Chondrocyte (in vitro differentiated cells): ENCODE measurements around the gene ALPK1. TPM values are rescaled to one million over a fixed set of nuclear protein-coding genes. Genes with fewer than 3 reads are reported as not detected.
A peak's percentile ranks its signal among the peaks of the same experiment; 100 is the strongest.

Source experiments
- DNase-seq: peaks from one replicate; pipeline ENCODE4 v3.0.0; 2021; ENCODE audit warnings: mixed read lengths, low spot score
- H3K27ac Mint-ChIP-seq: one replicate; pipeline ENCODE4 v1.8.0; 2021; ENCODE audit warnings: mild to moderate bottlenecking, moderate library complexity, mixed read lengths; ENCODE audit not compliant: unreplicated experiment
- H3K27me3 Mint-ChIP-seq: 2 replicates; pipeline ENCODE4 v1.8.0; 2021; ENCODE audit warnings: low read depth, mixed read lengths
- H3K36me3 Mint-ChIP-seq: 2 replicates; pipeline ENCODE4 v1.8.0; 2021; ENCODE audit warnings: low read depth, mixed read lengths
- H3K4me1 Mint-ChIP-seq: 2 replicates; pipeline ENCODE4 v1.8.0; 2021; ENCODE audit warnings: low read depth, mild to moderate bottlenecking, mixed read lengths
- H3K4me3 Mint-ChIP-seq: one replicate; pipeline ENCODE4 v1.8.0; 2021; ENCODE audit warnings: mild to moderate bottlenecking, moderate library complexity, mixed read lengths; ENCODE audit not compliant: unreplicated experiment
- H3K9me3 Mint-ChIP-seq: 2 replicates; pipeline ENCODE4 v1.8.0; 2021; ENCODE audit warnings: low read depth, mixed read lengths
- CTCF ChIP-seq: fragments of 200-600 bp; sonication (generic); IDR thresholded peaks from 2 replicates; pipeline ENCODE4 v1.5.0; 2021; ENCODE audit warnings: antibody characterized with exemption, mild to moderate bottlenecking, moderate library complexity
- total RNA-seq: library from RNA; stranded (reverse); gene quantifications from 3 replicates; pipeline ENCODE4 v1.2.1, GENCODE V29; 2021

ALPK1 gene
- total RNA-seq, 1 donor from 2014 or later = 6.5 TPM

- no peak overlapping the region for H3K27ac Mint-ChIP-seq
- no peak for DNase-seq
- H3K36me3 Mint-ChIP-seq = peaks cover 3% of the 10 kb centered on the region
- no peaks in the 10 kb centered on the region for H3K4me1 Mint-ChIP-seq
- peaks cover 6% of the 10 kb centered on the region for H3K27me3 Mint-ChIP-seq
- H3K9me3 Mint-ChIP-seq = no peaks in the 10 kb centered on the region
- no peak overlapping the region for H3K4me3 Mint-ChIP-seq
- no peak for TF ChIP-seq CTCF
These were observed 42.9 kb downstream of the ALPK1 start for GRCh38 chr4:112340023-112340422.

- Mint-ChIP-seq H3K27ac (no peak overlapping the region), H3K27me3 (peaks cover 6% of the 10 kb centered on the region), H3K9me3 (no peaks in the 10 kb centered on the region), H3K36me3 (peaks cover 1% of the 10 kb centered on the region), H3K4me3 (no peak overlapping the region), H3K4me1 (no peaks in the 10 kb centered on the region)
- no peak for DNase-seq
- no peak for TF ChIP-seq CTCF
These were observed 43.9 kb downstream of the ALPK1 start for GRCh38 chr4:112341033-112341432.

- Mint-ChIP-seq H3K27me3 (peaks cover 6% of the 10 kb centered on the region), H3K27ac (no peak overlapping the region), H3K9me3 (no peaks in the 10 kb centered on the region), H3K36me3 (peaks cover 1% of the 10 kb centered on the region), H3K4me1 (peaks cover 4% of the 10 kb centered on the region), H3K4me3 (no peak overlapping the region)
- no peak for DNase-seq
- no peak for TF ChIP-seq CTCF
These were observed 46.3 kb downstream of the ALPK1 start for GRCh38 chr4:112343330-112344080.

- peak overlapping the region; percentile 12 for H3K27ac Mint-ChIP-seq
- peak overlapping the region; percentile 63 for H3K4me3 Mint-ChIP-seq
- peaks cover 10% of the 10 kb centered on the region for H3K4me1 Mint-ChIP-seq
- peaks cover 6% of the 10 kb centered on the region for H3K9me3 Mint-ChIP-seq
- H3K36me3 Mint-ChIP-seq = peaks cover 1% of the 10 kb centered on the region
- no peaks in the 10 kb centered on the region for H3K27me3 Mint-ChIP-seq
- peak; percentile 72 for TF ChIP-seq CTCF
- DNase-seq = no peak
These were observed 51.5 kb downstream of the ALPK1 start for GRCh38 chr4:112348488-112349158.

- no peak overlapping the region for H3K4me3 Mint-ChIP-seq
- no peak for TF ChIP-seq CTCF
- no peaks in the 10 kb centered on the region for H3K27me3 Mint-ChIP-seq
- H3K9me3 Mint-ChIP-seq = peaks cover 9% of the 10 kb centered on the region
- DNase-seq = no peak
- H3K4me1 Mint-ChIP-seq = peaks cover 10% of the 10 kb centered on the region
- peaks cover 1% of the 10 kb centered on the region for H3K36me3 Mint-ChIP-seq
- H3K27ac Mint-ChIP-seq = no peak overlapping the region
These were observed 55.6 kb downstream of the ALPK1 start for GRCh38 chr4:112352736-112353135.
